GM12878 (cell line): ENCODE data around the gene UBASH3A. TPM values are rescaled to one million over a fixed set of nuclear protein-coding genes. Genes with fewer than 3 reads are reported as not detected.

Experiments
- ATAC-seq: fragments of 200-7000 bp; cut with Tn5 transposase; 3 replicates; pipeline ENCODE4 v1.9.1; 2020; ENCODE audit warnings: mild to moderate bottlenecking, moderate library complexity
- BruUV-seq: library from RNA; stranded (reverse); fragments of 400-500 nt; replicated peaks from 2 replicates; lab custom pipeline; 2021; lab: Mats Ljungman, UMichigan
- CTCF ChIA-PET: fragments of 300-600 bp; sonication (Branson Sonifier 250); formaldehyde crosslinking; extraction: SDS; loops from one replicate; lab custom pipeline; 2021; ENCODE audit warnings: inconsistent platforms; lab: Yijun Ruan, JAX
- POLR2A ChIA-PET: fragments of 350-600 bp; formaldehyde crosslinking; extraction: SDS; loops from one replicate; lab custom pipeline; 2021; ENCODE audit warnings: inconsistent platforms; lab: Charles Lee
- RAD21 ChIA-PET: fragments of 300-600 bp; sonication (Branson Sonifier 250); formaldehyde crosslinking; loops from one replicate; lab custom pipeline; 2023; ENCODE audit warnings: antibody characterized with exemption; ENCODE audit not compliant: unreplicated experiment; lab: Charles Lee
- SMC1A ChIA-PET: fragments of 300-600 bp; sonication (Branson Sonifier 250); formaldehyde crosslinking; loops from one replicate; lab custom pipeline; 2023; ENCODE audit not compliant: unreplicated experiment, uncharacterized antibody; lab: Charles Lee
- DNase-seq: peaks from one replicate; pipeline ENCODE4 v3.0.0-alpha.2; 2011; ENCODE audit warnings: low read depth, low spot score
- FAIRE-seq: peaks from 3 replicates; lab custom pipeline; 2011; peaks lifted over from hg19 to GRCh38; lab: Jason Lieb, UNC
- H2AFZ ChIP-seq: 2 replicates; pipeline ENCODE4 v1.6.0; 2011; ENCODE audit warnings: low read depth, low read length, control low read depth; ENCODE audit not compliant: control insufficient read depth
- H3K27ac ChIP-seq: 2 replicates; pipeline ENCODE4 v1.5.1; 2011; ENCODE audit warnings: control low read depth; ENCODE audit not compliant: control insufficient read depth, insufficient read depth
- H3K27me3 ChIP-seq, 2 experiments: replicated peaks in 1 of 2; 2 replicates each; pipeline versions ENCODE4 v1.6.0 to v1.6.1; 2011; ENCODE audit warnings: low read length in 1 of 2; ENCODE audit not compliant: control insufficient read depth in 2 of 2, insufficient read depth in 2 of 2
- H3K36me3 ChIP-seq, 2 experiments: 2 replicates each; pipeline ENCODE4 v1.5.1; 2011; ENCODE audit warnings: low read length in 1 of 2; ENCODE audit not compliant: control insufficient read depth in 2 of 2, insufficient read depth in 2 of 2
- H3K4me1 ChIP-seq: 2 replicates; pipeline ENCODE4 v1.6.1; 2011; ENCODE audit warnings: mild to moderate bottlenecking, low read length, moderate library complexity, mixed read lengths; ENCODE audit not compliant: control insufficient read depth, insufficient read depth
- H3K4me2 ChIP-seq: 2 replicates; pipeline ENCODE4 v1.6.0; 2011; ENCODE audit warnings: control low read depth; ENCODE audit not compliant: control insufficient read depth, insufficient read depth
- H3K4me3 ChIP-seq: fragments of 200-600 bp; sonication (generic); 2 replicates; pipeline ENCODE4 v1.5.1; 2016
- H3K79me2 ChIP-seq: 2 replicates; pipeline ENCODE4 v1.6.0; 2011; ENCODE audit warnings: low read length; ENCODE audit not compliant: control insufficient read depth, insufficient read depth
- H3K9ac ChIP-seq: 2 replicates; pipeline ENCODE4 v1.8.0; 2011; ENCODE audit warnings: low read length, control low read depth, mixed read lengths; ENCODE audit not compliant: control insufficient read depth, insufficient read depth
- H3K9me3 ChIP-seq: replicated peaks from 3 replicates; pipeline ENCODE4 v1.5.1; 2011; ENCODE audit warnings: mild to moderate bottlenecking, low read length; ENCODE audit not compliant: control insufficient read depth, insufficient read depth
- H4K20me1 ChIP-seq: 2 replicates; pipeline ENCODE4 v1.6.0; 2011; ENCODE audit not compliant: control insufficient read depth, insufficient read depth
- ATF7 ChIP-seq: fragments of 450-650 bp; IDR thresholded peaks from 2 replicates; pipeline ENCODE4 v1.6.1; 2016; ENCODE audit warnings: low read depth, mild to moderate bottlenecking
- BHLHE40 ChIP-seq, 2 experiments: fragments of 450-650 bp in 1 of 2; IDR thresholded peaks; 2 replicates each; pipeline ENCODE4 v1.6.1; 2011 to 2017; ENCODE audit warnings: low read depth in 2 of 2, borderline replicate concordance in 1 of 2, improper control_type of control experiment in 1 of 2, low read length in 1 of 2, mild to moderate bottlenecking in 1 of 2
- CREB1 ChIP-seq: IDR thresholded peaks from 2 replicates; pipeline ENCODE4 v1.6.1; 2012; ENCODE audit warnings: low read depth, mild to moderate bottlenecking, inconsistent platforms
- ESRRA ChIP-seq: IDR thresholded peaks from 2 replicates; pipeline ENCODE4 v1.6.1; 2012; ENCODE audit warnings: mild to moderate bottlenecking, low read length, improper control_type of control experiment
- GABPA ChIP-seq: IDR thresholded peaks from 2 replicates; pipeline ENCODE4 v1.6.1; 2014; ENCODE audit warnings: antibody characterized with exemption, low read depth, mild to moderate bottlenecking, inconsistent platforms
- HDGF ChIP-seq: fragments of 450-650 bp; IDR thresholded peaks from 2 replicates; pipeline ENCODE4 v1.6.1; 2016; ENCODE audit warnings: antibody characterized with exemption
- IRF4 ChIP-seq: IDR thresholded peaks from 2 replicates; pipeline ENCODE4 v1.6.1; 2011; ENCODE audit warnings: low read depth, low read length
- NR2C1 ChIP-seq: fragments of 450-650 bp; IDR thresholded peaks from 2 replicates; pipeline ENCODE4 v1.6.1; 2017; ENCODE audit warnings: antibody characterized with exemption, mild to moderate bottlenecking, moderate library complexity
- PAX5 ChIP-seq: IDR thresholded peaks from 2 replicates; pipeline ENCODE4 v1.6.1; 2011; ENCODE audit warnings: low read depth, low read length, borderline replicate concordance
- RBBP5 ChIP-seq: fragments of 200-600 bp; sonication (generic); conservative IDR thresholded peaks from 2 replicates; pipeline ENCODE4 v1.6.1; 2016
- STAT1 ChIP-seq: fragments of 450-650 bp; conservative IDR thresholded peaks from 2 replicates; pipeline ENCODE4 v1.6.1; 2014; ENCODE audit warnings: antibody characterized with exemption, mild to moderate bottlenecking
- TCF12 ChIP-seq: IDR thresholded peaks from 2 replicates; pipeline ENCODE4 v1.6.1; 2011; ENCODE audit warnings: low read depth, mild to moderate bottlenecking, low read length
- YBX1 ChIP-seq: fragments of 450-650 bp; IDR thresholded peaks from 2 replicates; pipeline ENCODE4 v1.6.1; 2016; ENCODE audit warnings: antibody characterized with exemption
- WGBS: methylation state at CpG from one replicate; pipeline ENCODE4 v1.1.6; 2016; ENCODE audit warnings: low lambda C conversion rate; ENCODE audit not compliant: insufficient replicate concordance, insufficient coverage; ENCODE audit errors: missing lambda C conversion rate; 5-methylcytosine and 5-hydroxymethylcytosine counted together
- in situ Hi-C: fragments of 300-500 bp; cut with MboI; formaldehyde crosslinking; loops from 9 replicates; pipeline ENCODE4 v1.14.3; 2018; ENCODE audit warnings: mixed read lengths
- intact Hi-C: fragments of 100-400 bp; cut with micrococcal nuclease; formaldehyde crosslinking; loops from one replicate; pipeline ENCODE4 v1.14.2; 2022; ENCODE audit not compliant: unreplicated experiment
- polyA plus RNA-seq, 11 experiments: library from polyadenylated mRNA; depleted of rRNA in 4 of 11; unstranded in 6 of 11; stranded (reverse) in 5 of 11; fragments of >200 nt; fragmentation: Nextera tagmentation in 4 of 11; fragmentation: Illumina TruSeq in 1 of 11; extraction: Ambion mirVana in 4 of 11; extraction: Trizol in 1 of 11; gene quantifications; 1 replicate in 1 of 11; 2 replicates in 10 of 11; pipeline versions ENCODE4 v1.2.1 to v1.2.3, GENCODE V29; 2011 to 2016; ENCODE audit warnings: inconsistent platforms in 2 of 11, missing spikeins in 2 of 11, low read depth in 1 of 11
- total RNA-seq, 4 experiments: library from RNA; depleted of rRNA in 3 of 4; stranded (reverse); fragments of >200 nt in 3 of 4; fragmentation: Illumina TruSeq in 1 of 4; extraction: Trizol in 1 of 4; gene quantifications; 2 replicates each; pipeline versions ENCODE4 v1.2.1 to v1.2.3, GENCODE V29; 2013 to 2021
- TF ChIP-seq, protein P1 (sequence below): fragments of 450-650 bp; IDR thresholded peaks from 2 replicates; pipeline ENCODE4 v1.6.1; 2017; ENCODE audit warnings: mild to moderate bottlenecking, moderate library complexity
- TF ChIP-seq, protein P2 (sequence below), 3 experiments: IDR thresholded peaks in 2 of 3; conservative IDR thresholded peaks in 1 of 3; 2 replicates each; pipeline ENCODE4 v1.5.1; 2011; ENCODE audit warnings: low read depth in 3 of 3, low read length in 3 of 3, mild to moderate bottlenecking in 3 of 3, control low read depth in 2 of 3, moderate library complexity in 2 of 3, inconsistent platforms in 1 of 3, mixed read lengths in 1 of 3; ENCODE audit not compliant: control insufficient read depth in 2 of 3, insufficient read depth in 1 of 3; ENCODE audit errors: extremely low read depth in 1 of 3

UBASH3A gene
- total and polyA plus RNA-seq, 10 of the 15 experiments (the other 5 are each of a cell fraction or from before 2014, with no cell fraction given), result 0.04 to 0.39 (median 0.23) TPM; not detected in 1

DNA sequence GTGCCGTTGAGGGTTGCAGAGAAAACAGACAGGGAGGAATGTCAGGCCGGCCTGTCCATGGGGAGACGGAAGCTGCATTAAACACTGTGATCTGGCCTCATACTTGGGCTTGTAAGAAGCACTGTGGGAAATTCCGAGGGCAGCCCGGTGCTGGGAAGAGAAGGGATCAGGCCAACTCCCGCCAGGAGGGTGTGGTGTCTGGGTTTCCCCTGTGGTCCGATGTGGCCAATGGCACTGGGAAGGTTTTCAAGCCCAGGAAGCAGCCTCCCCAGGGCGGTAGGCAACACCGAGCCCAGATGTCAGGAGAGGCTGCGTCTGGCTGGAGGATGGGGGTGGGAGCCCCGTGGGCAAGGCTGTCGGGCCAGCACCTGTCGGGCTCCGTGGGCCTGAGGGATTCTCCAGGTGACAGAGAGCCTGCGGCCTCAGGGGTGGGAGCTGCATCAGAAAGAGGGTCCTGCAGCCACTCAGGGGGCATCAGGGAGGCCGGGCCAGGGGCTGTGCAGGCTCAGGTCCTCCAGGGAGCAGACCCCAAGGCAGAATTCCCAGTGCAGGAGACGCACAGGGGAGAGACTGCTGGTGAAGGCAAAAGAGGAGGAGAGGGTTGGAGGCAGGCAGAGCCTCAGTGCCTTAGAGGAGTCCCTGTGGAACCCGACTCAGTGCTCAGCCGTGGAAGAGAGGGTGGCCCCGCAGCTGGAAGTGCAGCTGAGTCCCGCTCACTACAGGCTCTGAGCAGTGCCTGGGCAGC lies 8.4 kb downstream of the UBASH3A start (continued):
- TF ChIP-seq HDGF (no peak), STAT1 (no peak), NR2C1 (no peak), ATF7 (no peak)
- TF ChIP-seq, all 136 proteins: peak for 0

DNA sequence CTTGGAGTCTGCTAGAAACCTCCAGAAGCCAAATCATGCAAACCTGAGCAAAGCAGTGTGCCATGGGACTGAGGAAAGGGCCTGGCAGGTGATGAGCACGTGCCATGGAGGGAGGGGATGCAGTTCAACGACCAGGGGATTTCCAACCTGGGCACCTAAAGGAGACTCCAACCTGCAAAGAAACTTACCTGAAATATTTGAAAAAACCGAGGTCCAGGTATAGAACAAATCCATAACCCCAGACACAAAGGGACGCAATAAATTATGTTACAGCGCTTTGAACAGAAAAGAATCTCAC lies 8.9 kb downstream of the UBASH3A start:
- no TSS peak for BruUV-seq
- H3K27me3 ChIP-seq, result no peaks in the 10 kb centered on the region
- FAIRE-seq (no peak), DNase-seq (no peak), ATAC-seq (no peak)
- H3K4me1 ChIP-seq, result peaks cover 47% of the 10 kb centered on the region
- H3K4me3 ChIP-seq, result no peak overlapping the region
- no peaks in the 10 kb centered on the region for H4K20me1 ChIP-seq
- no peak for TF ChIP-seq RBBP5
- TF ChIP-seq GABPA, result no peak
- 0 out of 2 replicates have a peak, but pooled peaks have one; percentile 12 for TF ChIP-seq TCF12
- TF ChIP-seq, protein P1, sequence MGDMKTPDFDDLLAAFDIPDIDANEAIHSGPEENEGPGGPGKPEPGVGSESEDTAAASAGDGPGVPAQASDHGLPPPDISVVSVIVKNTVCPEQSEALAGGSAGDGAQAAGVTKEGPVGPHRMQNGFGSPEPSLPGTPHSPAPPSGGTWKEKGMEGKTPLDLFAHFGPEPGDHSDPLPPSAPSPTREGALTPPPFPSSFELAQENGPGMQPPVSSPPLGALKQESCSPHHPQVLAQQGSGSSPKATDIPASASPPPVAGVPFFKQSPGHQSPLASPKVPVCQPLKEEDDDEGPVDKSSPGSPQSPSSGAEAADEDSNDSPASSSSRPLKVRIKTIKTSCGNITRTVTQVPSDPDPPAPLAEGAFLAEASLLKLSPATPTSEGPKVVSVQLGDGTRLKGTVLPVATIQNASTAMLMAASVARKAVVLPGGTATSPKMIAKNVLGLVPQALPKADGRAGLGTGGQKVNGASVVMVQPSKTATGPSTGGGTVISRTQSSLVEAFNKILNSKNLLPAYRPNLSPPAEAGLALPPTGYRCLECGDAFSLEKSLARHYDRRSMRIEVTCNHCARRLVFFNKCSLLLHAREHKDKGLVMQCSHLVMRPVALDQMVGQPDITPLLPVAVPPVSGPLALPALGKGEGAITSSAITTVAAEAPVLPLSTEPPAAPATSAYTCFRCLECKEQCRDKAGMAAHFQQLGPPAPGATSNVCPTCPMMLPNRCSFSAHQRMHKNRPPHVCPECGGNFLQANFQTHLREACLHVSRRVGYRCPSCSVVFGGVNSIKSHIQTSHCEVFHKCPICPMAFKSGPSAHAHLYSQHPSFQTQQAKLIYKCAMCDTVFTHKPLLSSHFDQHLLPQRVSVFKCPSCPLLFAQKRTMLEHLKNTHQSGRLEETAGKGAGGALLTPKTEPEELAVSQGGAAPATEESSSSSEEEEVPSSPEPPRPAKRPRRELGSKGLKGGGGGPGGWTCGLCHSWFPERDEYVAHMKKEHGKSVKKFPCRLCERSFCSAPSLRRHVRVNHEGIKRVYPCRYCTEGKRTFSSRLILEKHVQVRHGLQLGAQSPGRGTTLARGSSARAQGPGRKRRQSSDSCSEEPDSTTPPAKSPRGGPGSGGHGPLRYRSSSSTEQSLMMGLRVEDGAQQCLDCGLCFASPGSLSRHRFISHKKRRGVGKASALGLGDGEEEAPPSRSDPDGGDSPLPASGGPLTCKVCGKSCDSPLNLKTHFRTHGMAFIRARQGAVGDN, result peak; percentile 35; the same call in 1 of the 2 replicates
- TF ChIP-seq, protein P2, sequence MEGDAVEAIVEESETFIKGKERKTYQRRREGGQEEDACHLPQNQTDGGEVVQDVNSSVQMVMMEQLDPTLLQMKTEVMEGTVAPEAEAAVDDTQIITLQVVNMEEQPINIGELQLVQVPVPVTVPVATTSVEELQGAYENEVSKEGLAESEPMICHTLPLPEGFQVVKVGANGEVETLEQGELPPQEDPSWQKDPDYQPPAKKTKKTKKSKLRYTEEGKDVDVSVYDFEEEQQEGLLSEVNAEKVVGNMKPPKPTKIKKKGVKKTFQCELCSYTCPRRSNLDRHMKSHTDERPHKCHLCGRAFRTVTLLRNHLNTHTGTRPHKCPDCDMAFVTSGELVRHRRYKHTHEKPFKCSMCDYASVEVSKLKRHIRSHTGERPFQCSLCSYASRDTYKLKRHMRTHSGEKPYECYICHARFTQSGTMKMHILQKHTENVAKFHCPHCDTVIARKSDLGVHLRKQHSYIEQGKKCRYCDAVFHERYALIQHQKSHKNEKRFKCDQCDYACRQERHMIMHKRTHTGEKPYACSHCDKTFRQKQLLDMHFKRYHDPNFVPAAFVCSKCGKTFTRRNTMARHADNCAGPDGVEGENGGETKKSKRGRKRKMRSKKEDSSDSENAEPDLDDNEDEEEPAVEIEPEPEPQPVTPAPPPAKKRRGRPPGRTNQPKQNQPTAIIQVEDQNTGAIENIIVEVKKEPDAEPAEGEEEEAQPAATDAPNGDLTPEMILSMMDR (IDR thresholded peaks at IDR 0.05 in 2 of 3, conservative IDR thresholded peaks at IDR 0.05 in 1 of 3; ENCODE audit: control insufficient read depth in 2 of 3, extremely low read depth in 1 of 3, insufficient read depth in 1 of 3, low read depth in 3 of 3, low read length in 3 of 3), result no peak
- TF ChIP-seq CREB1, result no peak
- no peak for TF ChIP-seq YBX1
- peak; percentile 72 to 86 for TF ChIP-seq BHLHE40 (IDR thresholded peaks at IDR 0.05; ENCODE audit: borderline replicate concordance in 1 of 2, low read depth in 2 of 2, low read length in 1 of 2)
- TF ChIP-seq IRF4, result no peak
- TF ChIP-seq ESRRA, result no peak
- TF ChIP-seq PAX5, result no peak
- ChIA-PET RAD21 (interaction anchor here (1.1 to 4.2 kb wide), 4 partner anchors 11 to 123 kb away, joined by 3 to 32 read pairs (median 6); no protein-coding TSS in a partner anchor), POLR2A (interaction anchor here (2.3 to 5.4 kb wide), 2 partner anchors 10 to 19 kb away, joined by 12 to 34 read pairs; partner anchors contain the start of gene UBASH3A), CTCF (interaction anchor here (1.0 kb wide), 1 partner anchor 12 kb away, joined by 5 read pairs; no protein-coding TSS in a partner anchor), SMC1A (interaction anchor here (1.1 to 6.1 kb wide), 4 partner anchors 13 to 73 kb away, joined by 4 to 49 read pairs (median 8); no protein-coding TSS in a partner anchor)
- H3K9me3 ChIP-seq, result no peaks in the 10 kb centered on the region; the same call in 2 of the 3 replicates
- WGBS, result 71% methylated on average over 5 of the region's 5 CpGs
- no peak overlapping the region for H3K9ac ChIP-seq
- no peak overlapping the region for H3K27ac ChIP-seq
- in situ Hi-C loops (no loop called here), intact Hi-C loops (no loop called here)
- no peak overlapping the region for H2AFZ ChIP-seq
- H3K79me2 ChIP-seq, result no peaks in the 10 kb centered on the region
- H3K4me2 ChIP-seq, result no peak overlapping the region
- H3K36me3 ChIP-seq, result no peaks in the 10 kb centered on the region
